SK-N-SH (cell line): ENCODE measurements around the gene CBFB. TPM values are rescaled to one million over a fixed set of nuclear protein-coding genes. Genes with fewer than 3 reads are reported as not detected.

Experiments
- CTCF ChIA-PET: fragments of 300-600, 350-600 bp; formaldehyde crosslinking; extraction: SDS; loops from one replicate; lab custom pipeline; 2021; lab: Yijun Ruan, JAX
- POLR2A ChIA-PET: fragments of 350-600 bp; sonication (Branson Sonifier 250); formaldehyde crosslinking; extraction: SDS; loops from one replicate; lab custom pipeline; 2020; ENCODE audit warnings: antibody characterized with exemption, inconsistent platforms; lab: Yijun Ruan, JAX
- DNase-seq: peaks from one replicate; pipeline ENCODE4 v3.0.0; 2012
- H2AFZ ChIP-seq: fragments of 200-600 bp; sonication (generic); 2 replicates; pipeline ENCODE4 v1.8.1; 2016; ENCODE audit warnings: antibody characterized with exemption, mild to moderate bottlenecking, low read depth
- H3F3A ChIP-seq: fragments of 200-600 bp; sonication (generic); replicated peaks from 2 replicates; pipeline ENCODE3; 2016; ENCODE audit warnings: antibody characterized with exemption, mild to moderate bottlenecking; ENCODE audit not compliant: insufficient read depth
- H3K27ac ChIP-seq, 2 experiments: fragments of 200-500 bp in 1 of 2; fragments of 200-600 bp in 1 of 2; sonication (Bioruptor generic) in 1 of 2; sonication (generic), shearing (Covaris generic) in 1 of 2; 2 replicates each; pipeline versions ENCODE4 v1.5.1 to v1.6.1; 2014 to 2016; ENCODE audit warnings: low read depth in 2 of 2, inconsistent platforms in 1 of 2, low read length in 1 of 2, mild to moderate bottlenecking in 1 of 2, mixed read lengths in 1 of 2
- H3K27me3 ChIP-seq: fragments of 200-600 bp; sonication (generic), shearing (Covaris generic); 2 replicates; pipeline ENCODE4 v1.6.1; 2016; ENCODE audit warnings: mixed run types; ENCODE audit not compliant: insufficient read depth
- H3K36me3 ChIP-seq, 2 experiments: fragments of 200-500 bp in 1 of 2; fragments of 200-600 bp in 1 of 2; sonication (Bioruptor generic) in 1 of 2; sonication (generic) in 1 of 2; replicated peaks in 1 of 2; 2 replicates each; pipeline versions ENCODE3 to v1.5.1; 2014 to 2016; ENCODE audit warnings: low read length in 1 of 2, mild to moderate bottlenecking in 1 of 2; ENCODE audit not compliant: insufficient read depth in 2 of 2, control insufficient read depth in 1 of 2
- H3K4me1 ChIP-seq, 2 experiments: fragments of 200-500 bp in 1 of 2; fragments of 200-600 bp in 1 of 2; sonication (Bioruptor generic) in 1 of 2; sonication (generic), shearing (Covaris generic) in 1 of 2; 2 replicates each; pipeline versions ENCODE4 v1.5.1 to v1.6.1; 2014 to 2016; ENCODE audit warnings: low read depth in 1 of 2, low read length in 1 of 2, mixed run types in 1 of 2; ENCODE audit not compliant: insufficient read depth in 2 of 2, control insufficient read depth in 1 of 2
- H3K4me2 ChIP-seq: fragments of 200-600 bp; sonication (generic), shearing (Covaris generic); 2 replicates; pipeline ENCODE4 v1.6.1; 2017; ENCODE audit warnings: mixed run types
- H3K4me3 ChIP-seq, 2 experiments: fragments of 200-500 bp in 1 of 2; fragments of 200-600 bp in 1 of 2; sonication (Bioruptor generic) in 1 of 2; sonication (generic), shearing (Covaris generic) in 1 of 2; 2 replicates each; pipeline versions ENCODE4 v1.5.1 to v1.8.1; 2014 to 2016; ENCODE audit warnings: low read depth in 2 of 2, inconsistent platforms in 1 of 2, low read length in 1 of 2, mild to moderate bottlenecking in 1 of 2, mixed read lengths in 1 of 2, moderate library complexity in 1 of 2
- H3K79me2 ChIP-seq: fragments of 200-600 bp; sonication (generic); 2 replicates; pipeline ENCODE4 v1.8.1; 2017; ENCODE audit warnings: mild to moderate bottlenecking; ENCODE audit not compliant: insufficient read depth
- H3K9ac ChIP-seq: fragments of 200-600 bp; sonication (generic); 2 replicates; pipeline ENCODE4 v1.6.1; 2017; ENCODE audit warnings: mixed run types
- H3K9me2 ChIP-seq: fragments of 200-600 bp; sonication (generic); 2 replicates; pipeline ENCODE4 v1.6.1; 2017; ENCODE audit warnings: mixed run types
- H3K9me3 ChIP-seq: fragments of 200-600 bp; sonication (generic); 2 replicates; pipeline ENCODE4 v1.6.1; 2017; ENCODE audit warnings: mixed run types, mild to moderate bottlenecking, moderate library complexity
- H4K20me1 ChIP-seq: fragments of 200-600 bp; sonication (generic); 2 replicates; pipeline ENCODE4 v1.6.1; 2017; ENCODE audit warnings: mild to moderate bottlenecking, mixed run types; ENCODE audit not compliant: insufficient read depth
- CHD2 ChIP-seq: fragments of 150-350 bp; IDR thresholded peaks from 2 replicates; pipeline ENCODE4 v1.6.1; 2018; ENCODE audit warnings: low read length; ENCODE audit not compliant: partially characterized antibody
- ELF1 ChIP-seq: IDR thresholded peaks from 2 replicates; pipeline ENCODE4 v1.4.0; 2012
- EP300 ChIP-seq, 2 experiments: IDR thresholded peaks; 2 replicates each; pipeline versions ENCODE4 v1.4.0 to v1.6.1; 2012; ENCODE audit warnings: borderline replicate concordance in 1 of 2, low read depth in 1 of 2, low read length in 1 of 2
- EZH2phosphoT487 ChIP-seq: fragments of 200-600 bp; sonication (generic); IDR thresholded peaks from 2 replicates; pipeline ENCODE4 v1.6.1; 2017; ENCODE audit warnings: low read depth, mixed run types, mild to moderate bottlenecking, antibody characterized with exemption, moderate library complexity, borderline replicate concordance
- FOSL2 ChIP-seq: IDR thresholded peaks from 2 replicates; pipeline ENCODE4 v1.4.0; 2012; ENCODE audit warnings: low read depth, mild to moderate bottlenecking, moderate library complexity, borderline replicate concordance
- GATA2 ChIP-seq: sonication (generic); formaldehyde crosslinking; IDR thresholded peaks from 2 replicates; pipeline ENCODE4 v1.5.0; 2020; ENCODE audit warnings: mild to moderate bottlenecking, missing genetic modification reagents
- JUND ChIP-seq: IDR thresholded peaks from 2 replicates; pipeline ENCODE4 v1.4.0; 2012
- MEF2A ChIP-seq: IDR thresholded peaks from 2 replicates; pipeline ENCODE4 v1.4.0; 2012; ENCODE audit warnings: low read depth, borderline replicate concordance
- MXI1 ChIP-seq: IDR thresholded peaks from 2 replicates; pipeline ENCODE4 v1.6.1; 2012; ENCODE audit warnings: mild to moderate bottlenecking, low read depth, low read length, improper control_type of control experiment
- NFIC ChIP-seq: IDR thresholded peaks from 2 replicates; pipeline ENCODE4 v1.4.0; 2012; ENCODE audit warnings: borderline replicate concordance
- NRF1 ChIP-seq: IDR thresholded peaks from 2 replicates; pipeline ENCODE4 v1.6.1; 2012; ENCODE audit warnings: low read depth, mild to moderate bottlenecking, low read length
- POLR2AphosphoS5 ChIP-seq: IDR thresholded peaks from 2 replicates; pipeline ENCODE4 v1.6.1; 2012; ENCODE audit warnings: low read depth, low read length
- RAD21 ChIP-seq: IDR thresholded peaks from 2 replicates; pipeline ENCODE4 v1.6.1; 2012; ENCODE audit warnings: mild to moderate bottlenecking, low read length
- RCOR1 ChIP-seq: fragments of 150-350 bp; IDR thresholded peaks from 2 replicates; pipeline ENCODE4 v1.6.1; 2017; ENCODE audit warnings: antibody characterized with exemption, low read length
- REST ChIP-seq: IDR thresholded peaks from 2 replicates; pipeline ENCODE4 v1.6.1; 2012; ENCODE audit warnings: mild to moderate bottlenecking, low read depth, low read length, moderate library complexity
- RFX5 ChIP-seq: IDR thresholded peaks from 2 replicates; pipeline ENCODE4 v1.6.1; 2012; ENCODE audit warnings: mild to moderate bottlenecking, improper control_type of control experiment, low read length
- SIN3A ChIP-seq: IDR thresholded peaks from 2 replicates; pipeline ENCODE4 v1.6.1; 2012; ENCODE audit warnings: low read depth, mild to moderate bottlenecking, low read length, moderate library complexity, borderline replicate concordance
- SMC3 ChIP-seq: IDR thresholded peaks from 2 replicates; pipeline ENCODE4 v1.6.1; 2012; ENCODE audit warnings: low read depth, low read length, improper control_type of control experiment
- TCF12 ChIP-seq: IDR thresholded peaks from 2 replicates; pipeline ENCODE4 v1.4.0; 2012
- TEAD4 ChIP-seq: IDR thresholded peaks from 2 replicates; pipeline ENCODE4 v1.4.0; 2012; ENCODE audit warnings: mild to moderate bottlenecking, borderline replicate concordance; ENCODE audit not compliant: insufficient read depth
- USF1 ChIP-seq: IDR thresholded peaks from 2 replicates; pipeline ENCODE4 v1.4.0; 2012; ENCODE audit warnings: low read depth, borderline replicate concordance
- YY1 ChIP-seq: IDR thresholded peaks from 2 replicates; pipeline ENCODE4 v1.4.0; 2012; ENCODE audit warnings: low read depth, mild to moderate bottlenecking
- WGBS: methylation state at CpG from one replicate; pipeline ENCODE4 v1.1.6; 2017; ENCODE audit warnings: low lambda C conversion rate; 5-methylcytosine and 5-hydroxymethylcytosine counted together
- polyA plus RNA-seq, 3 experiments: library from polyadenylated mRNA; depleted of rRNA; stranded (reverse); fragments of >200 nt; gene quantifications; 2 replicates each; pipeline ENCODE4 v1.2.3, GENCODE V29; 2012
- TF ChIP-seq, protein P1 (sequence below): IDR thresholded peaks from 2 replicates; pipeline ENCODE4 v1.4.0; 2012; ENCODE audit warnings: low read depth
- TF ChIP-seq, protein P2 (sequence below): fragments of 200-600 bp; sonication (generic); IDR thresholded peaks from 2 replicates; pipeline ENCODE4 v1.6.1; 2017; ENCODE audit warnings: antibody characterized with exemption, mild to moderate bottlenecking, moderate library complexity
- TF ChIP-seq, protein P3 (sequence below): fragments of 150-350 bp; IDR thresholded peaks from 2 replicates; pipeline ENCODE4 v1.6.1; 2016; ENCODE audit warnings: mild to moderate bottlenecking, low read depth, low read length

The CBFB gene
- polyA plus RNA-seq, 1 of the 3 experiments (the other 2 are of a cell fraction) = 40.1 TPM

DNA sequence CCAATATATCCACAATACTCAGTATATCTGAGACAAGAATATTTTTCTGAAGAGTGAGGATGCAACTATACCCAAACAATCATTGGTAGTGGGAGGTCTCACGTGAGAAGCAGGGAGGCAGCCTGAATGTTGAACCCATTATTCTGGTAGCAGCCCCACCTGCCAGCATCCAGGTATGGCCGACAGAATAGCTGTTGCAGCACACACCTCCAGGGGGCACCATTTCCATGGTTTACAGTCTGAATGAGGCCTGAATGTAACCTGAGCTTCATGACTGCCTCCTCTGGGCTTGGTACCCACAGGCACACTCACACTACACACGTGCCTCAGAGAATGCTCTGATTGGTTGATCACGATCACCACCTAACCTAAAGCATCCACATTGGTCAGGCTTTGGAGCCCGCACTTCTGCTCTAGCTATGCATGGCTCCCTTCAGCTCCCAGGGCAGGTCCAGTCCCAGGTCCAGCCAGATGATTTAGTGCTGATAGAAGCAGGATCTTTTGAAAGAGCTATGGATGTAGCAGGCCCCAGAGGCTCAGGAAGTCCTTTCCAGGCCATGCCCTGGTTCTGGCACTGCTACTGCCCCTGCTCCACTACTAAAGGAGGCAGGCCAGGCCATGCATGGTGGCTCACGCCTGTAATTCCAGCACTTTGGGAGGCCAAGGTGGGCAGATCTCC is 11.0 kb upstream of the CBFB start:
- 20% methylated on average over 5 of the region's 6 CpGs for WGBS
- H3K79me2 ChIP-seq = no peaks in the 10 kb centered on the region
- H3K9ac ChIP-seq = no peak overlapping the region
- no peaks in the 10 kb centered on the region for H3K36me3 ChIP-seq
- CTCF ChIA-PET = interaction anchor here (0.6 to 23.0 kb wide), 56 partner anchors 9 to 227 kb away, joined by 3 to 470 read pairs (median 5); partner anchors contain the start of genes B3GNT9, CDH16, EXOC3L1 and FBXL8
- DNase-seq = peak; percentile 89
- H3F3A ChIP-seq = peaks cover 13% of the 10 kb centered on the region
- H3K27me3 ChIP-seq = no peaks in the 10 kb centered on the region
- peak overlapping the region; percentile 68; the same call in 1 of the 2 replicates for H2AFZ ChIP-seq
- H3K27ac ChIP-seq = peak overlapping the region in 1 of 2 experiments; percentile 11; a peak in 1 of 4 replicates
- no peak overlapping the region for H3K4me2 ChIP-seq
- POLR2A ChIA-PET = interaction anchor here (0.7 to 2.7 kb wide), 8 partner anchors 11 to 153 kb away, joined by 3 to 8 read pairs (median 3); partner anchors contain the start of genes B3GNT9, CBFB, CES3 and NOL3
- H3K4me3 ChIP-seq = no peak overlapping the region
- H3K9me2 ChIP-seq = no peaks in the 10 kb centered on the region
- H3K4me1 ChIP-seq = peaks cover 11 to 14% of the 10 kb centered on the region in 2 experiments; a peak in 2 of 4 replicates
- no peaks in the 10 kb centered on the region for H3K9me3 ChIP-seq
- no peaks in the 10 kb centered on the region for H4K20me1 ChIP-seq
- TF ChIP-seq NRF1 (0 out of 2 replicates have a peak, but pooled peaks have one; percentile 4), SIN3A (0 out of 2 replicates have a peak, but pooled peaks have one; percentile 51), USF1 (peak; percentile 89; the same call in 1 of the 2 replicates), FOSL2 (no peak), CHD2 (peak; percentile 58), REST (0 out of 2 replicates have a peak, but pooled peaks have one; percentile 25), ELF1 (no peak), RFX5 (peak; percentile 77; the same call in 1 of the 2 replicates), SMC3 (peak; percentile 96), TEAD4 (no peak), NFIC (no peak), YY1 (peak; percentile 51; the same call in 1 of the 2 replicates), RCOR1 (peak; percentile 59; the same call in 1 of the 2 replicates), RAD21 (peak; percentile 98), GATA2 (no peak), POLR2AphosphoS5 (no peak), TCF12 (no peak), EP300 (IDR thresholded peaks at IDR 0.05; ENCODE audit: borderline replicate concordance in 1 of 2, low read depth in 1 of 2, low read length in 1 of 2) (no peak), MEF2A (no peak), JUND (no peak), MXI1 (peak; percentile 92), EZH2phosphoT487 (no peak)
- TF ChIP-seq, protein P1, sequence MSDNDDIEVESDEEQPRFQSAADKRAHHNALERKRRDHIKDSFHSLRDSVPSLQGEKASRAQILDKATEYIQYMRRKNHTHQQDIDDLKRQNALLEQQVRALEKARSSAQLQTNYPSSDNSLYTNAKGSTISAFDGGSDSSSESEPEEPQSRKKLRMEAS = peak; percentile 95
- TF ChIP-seq, protein P2, sequence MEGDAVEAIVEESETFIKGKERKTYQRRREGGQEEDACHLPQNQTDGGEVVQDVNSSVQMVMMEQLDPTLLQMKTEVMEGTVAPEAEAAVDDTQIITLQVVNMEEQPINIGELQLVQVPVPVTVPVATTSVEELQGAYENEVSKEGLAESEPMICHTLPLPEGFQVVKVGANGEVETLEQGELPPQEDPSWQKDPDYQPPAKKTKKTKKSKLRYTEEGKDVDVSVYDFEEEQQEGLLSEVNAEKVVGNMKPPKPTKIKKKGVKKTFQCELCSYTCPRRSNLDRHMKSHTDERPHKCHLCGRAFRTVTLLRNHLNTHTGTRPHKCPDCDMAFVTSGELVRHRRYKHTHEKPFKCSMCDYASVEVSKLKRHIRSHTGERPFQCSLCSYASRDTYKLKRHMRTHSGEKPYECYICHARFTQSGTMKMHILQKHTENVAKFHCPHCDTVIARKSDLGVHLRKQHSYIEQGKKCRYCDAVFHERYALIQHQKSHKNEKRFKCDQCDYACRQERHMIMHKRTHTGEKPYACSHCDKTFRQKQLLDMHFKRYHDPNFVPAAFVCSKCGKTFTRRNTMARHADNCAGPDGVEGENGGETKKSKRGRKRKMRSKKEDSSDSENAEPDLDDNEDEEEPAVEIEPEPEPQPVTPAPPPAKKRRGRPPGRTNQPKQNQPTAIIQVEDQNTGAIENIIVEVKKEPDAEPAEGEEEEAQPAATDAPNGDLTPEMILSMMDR = peak; percentile 89
- TF ChIP-seq, protein P3, sequence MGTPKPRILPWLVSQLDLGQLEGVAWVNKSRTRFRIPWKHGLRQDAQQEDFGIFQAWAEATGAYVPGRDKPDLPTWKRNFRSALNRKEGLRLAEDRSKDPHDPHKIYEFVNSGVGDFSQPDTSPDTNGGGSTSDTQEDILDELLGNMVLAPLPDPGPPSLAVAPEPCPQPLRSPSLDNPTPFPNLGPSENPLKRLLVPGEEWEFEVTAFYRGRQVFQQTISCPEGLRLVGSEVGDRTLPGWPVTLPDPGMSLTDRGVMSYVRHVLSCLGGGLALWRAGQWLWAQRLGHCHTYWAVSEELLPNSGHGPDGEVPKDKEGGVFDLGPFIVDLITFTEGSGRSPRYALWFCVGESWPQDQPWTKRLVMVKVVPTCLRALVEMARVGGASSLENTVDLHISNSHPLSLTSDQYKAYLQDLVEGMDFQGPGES = peak; percentile 44; the same call in 1 of the 2 replicates
